Esophagus muscularis mucosa (tissue), 4 donors: ENCODE data around the gene MAN1C1. TPM values are rescaled to one million over a fixed set of nuclear protein-coding genes. Genes with fewer than 3 reads are reported as not detected.

Experiments
- DNase-seq: peaks from one replicate; pipeline ENCODE4 v3.0.0-alpha.2; 2017; ENCODE audit errors: extremely low spot score
- H3K27ac ChIP-seq, 4 donors: fragments of 200-600 bp; sonication (generic); replicated peaks in 1 of 4; 1 replicate in 3 of 4; 2 replicates in 1 of 4; pipeline ENCODE4 v1.5.1; 2016 to 2019; ENCODE audit warnings: mild to moderate bottlenecking in 1 of 4
- H3K27me3 ChIP-seq, 4 donors: fragments of 200-600 bp; sonication (generic); one replicate each; pipeline versions ENCODE4 v1.5.1 to v1.6.0; 2016 to 2019
- H3K36me3 ChIP-seq, 4 donors: fragments of 200-600 bp; sonication (generic); one replicate each; pipeline ENCODE4 v1.5.1; 2016 to 2019
- H3K4me1 ChIP-seq, 4 donors: fragments of 200-600 bp; sonication (generic); one replicate each; pipeline ENCODE4 v1.5.1; 2016 to 2019
- H3K4me3 ChIP-seq, 4 donors: fragments of 200-600 bp; sonication (generic); 1 replicate in 2 of 4; 2 replicates in 2 of 4; pipeline ENCODE4 v1.5.1; 2016 to 2019; ENCODE audit warnings: mild to moderate bottlenecking in 4 of 4, moderate library complexity in 1 of 4
- H3K9me3 ChIP-seq, 4 donors: fragments of 200-600 bp; sonication (generic); 1 replicate in 3 of 4; 2 replicates in 1 of 4; pipeline ENCODE4 v1.5.1; 2016 to 2019
- EP300 ChIP-seq: sonication (generic); formaldehyde crosslinking; IDR thresholded peaks from one replicate; pipeline ENCODE4 v1.6.1; 2017; ENCODE audit warnings: antibody characterized with exemption
- POLR2A ChIP-seq: fragments of 450-650 bp; IDR thresholded peaks from one replicate; pipeline ENCODE4 v1.6.1; 2017; ENCODE audit warnings: antibody characterized with exemption, moderate library complexity, mild to moderate bottlenecking, low read depth
- POLR2AphosphoS5 ChIP-seq, 2 donors: sonication (generic); formaldehyde crosslinking; IDR thresholded peaks; one replicate each; pipeline ENCODE4 v1.6.1; 2017; ENCODE audit warnings: antibody characterized with exemption in 2 of 2
- WGBS: methylation state at CpG from one replicate; pipeline ENCODE4 v1.1.5; 2018; 5-methylcytosine and 5-hydroxymethylcytosine counted together
- intact Hi-C: fragments of 100-400 bp; cut with DNase I; formaldehyde crosslinking; loops from one replicate; pipeline ENCODE4 v1.15.1; 2023
- total RNA-seq, 4 donors: library from RNA; depleted of rRNA; stranded (reverse); fragments of >200 nt; gene quantifications; one replicate each; pipeline versions ENCODE4 v1.1.0 to v1.2.1, GENCODE V29; 2016
- TF ChIP-seq, protein P1 (sequence below), 3 experiments: fragments of 200-600 bp in 2 of 3; fragments of 450-650 bp in 1 of 3; sonication (generic) in 2 of 3; IDR thresholded peaks; one replicate each; pipeline ENCODE4 v1.5.1; 2017 to 2019; ENCODE audit warnings: antibody characterized with exemption in 3 of 3, mild to moderate bottlenecking in 2 of 3, moderate library complexity in 1 of 3

The MAN1C1 gene
- total RNA-seq, 4 donors from 2014 or later: 20.2 to 22.8 (median 20.7) TPM

DNA sequence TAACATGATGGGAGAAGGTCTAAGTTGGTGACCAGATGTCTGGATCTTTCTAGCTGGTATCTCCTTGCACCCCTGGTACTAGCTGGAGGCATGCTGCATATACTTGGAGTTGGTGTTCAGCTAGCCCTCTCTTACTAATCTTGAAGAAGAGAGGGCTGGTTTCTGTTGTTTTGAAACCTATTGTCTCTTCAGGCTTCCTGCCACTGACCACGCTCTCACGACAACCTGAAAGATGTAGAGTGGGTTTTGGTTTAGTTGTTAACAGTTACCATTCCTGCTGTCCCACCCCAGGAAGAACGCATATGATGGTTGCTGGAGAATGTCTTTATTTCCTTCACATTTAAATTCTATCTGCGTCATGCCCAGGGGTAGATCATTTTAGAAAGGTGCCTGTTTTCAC is 3.6 kb downstream of the MAN1C1 start:
- intact Hi-C loops: no loop called here
- 75% methylated on average over 4 of the region's 4 CpGs for WGBS

DNA sequence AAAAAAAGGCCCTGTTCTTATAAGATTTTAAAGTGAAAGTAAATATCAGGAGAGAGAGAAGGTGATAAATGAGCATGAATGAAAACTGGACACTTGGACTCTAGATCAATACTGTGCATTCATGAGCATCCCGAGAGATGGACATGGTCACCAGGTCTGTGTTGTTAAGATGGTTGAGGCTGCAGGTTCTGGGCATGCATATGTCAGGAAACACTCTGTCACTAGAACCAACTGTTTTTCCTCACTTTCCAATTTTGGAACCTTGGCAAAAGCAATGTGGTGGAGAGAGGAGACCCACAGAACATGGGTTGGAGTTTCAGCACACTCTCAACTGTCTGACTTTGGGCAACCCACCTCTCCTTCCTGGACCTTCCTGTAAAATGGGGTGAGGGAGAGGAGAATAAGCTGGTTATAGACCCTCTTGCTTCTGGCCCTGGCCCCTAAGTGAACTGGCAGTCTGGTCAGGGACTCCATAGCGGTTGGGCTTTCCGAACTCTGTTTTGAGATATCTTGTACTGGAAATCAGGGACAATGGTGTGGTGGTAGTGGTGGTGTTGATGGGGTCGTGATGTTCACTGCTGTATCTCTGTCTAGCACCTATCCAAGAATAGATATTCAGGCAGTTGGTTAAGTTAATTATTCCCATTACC is 4.2 kb downstream of the MAN1C1 start:
- Histone ChIP-seq H3K4me1 (peaks cover 37 to 71% (median 65%) of the 10 kb centered on the region in 4 donors), H3K27ac (peak overlapping the region in 2 of 4 donors; percentile 2 to 88), H3K36me3 (no peaks in the 10 kb centered on the region), H3K9me3 (no peaks in the 10 kb centered on the region), H3K27me3 (no peaks in the 10 kb centered on the region), H3K4me3 (no peak overlapping the region)
- WGBS: 96% methylated on average over 2 of the region's 4 CpGs
- intact Hi-C loops: no loop called here
- no peak for DNase-seq
- TF ChIP-seq POLR2A: no peak
- no peak for TF ChIP-seq EP300
- TF ChIP-seq POLR2AphosphoS5 (IDR thresholded peaks at IDR 0.05): no peak
- TF ChIP-seq, protein P1, sequence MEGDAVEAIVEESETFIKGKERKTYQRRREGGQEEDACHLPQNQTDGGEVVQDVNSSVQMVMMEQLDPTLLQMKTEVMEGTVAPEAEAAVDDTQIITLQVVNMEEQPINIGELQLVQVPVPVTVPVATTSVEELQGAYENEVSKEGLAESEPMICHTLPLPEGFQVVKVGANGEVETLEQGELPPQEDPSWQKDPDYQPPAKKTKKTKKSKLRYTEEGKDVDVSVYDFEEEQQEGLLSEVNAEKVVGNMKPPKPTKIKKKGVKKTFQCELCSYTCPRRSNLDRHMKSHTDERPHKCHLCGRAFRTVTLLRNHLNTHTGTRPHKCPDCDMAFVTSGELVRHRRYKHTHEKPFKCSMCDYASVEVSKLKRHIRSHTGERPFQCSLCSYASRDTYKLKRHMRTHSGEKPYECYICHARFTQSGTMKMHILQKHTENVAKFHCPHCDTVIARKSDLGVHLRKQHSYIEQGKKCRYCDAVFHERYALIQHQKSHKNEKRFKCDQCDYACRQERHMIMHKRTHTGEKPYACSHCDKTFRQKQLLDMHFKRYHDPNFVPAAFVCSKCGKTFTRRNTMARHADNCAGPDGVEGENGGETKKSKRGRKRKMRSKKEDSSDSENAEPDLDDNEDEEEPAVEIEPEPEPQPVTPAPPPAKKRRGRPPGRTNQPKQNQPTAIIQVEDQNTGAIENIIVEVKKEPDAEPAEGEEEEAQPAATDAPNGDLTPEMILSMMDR (IDR thresholded peaks at IDR 0.05): no peak

More for the DNA sequence above, 3.6 kb downstream of the MAN1C1 start:
- H3K27ac ChIP-seq: peak overlapping the region in 2 of 4 donors; percentile 2 to 88
- DNase-seq: no peak
- no peaks in the 10 kb centered on the region for H3K36me3 ChIP-seq
- H3K9me3 ChIP-seq: no peaks in the 10 kb centered on the region
- H3K27me3 ChIP-seq: no peaks in the 10 kb centered on the region
- no peak for TF ChIP-seq POLR2AphosphoS5 (IDR thresholded peaks at IDR 0.05)
- TF ChIP-seq, protein P1 (IDR thresholded peaks at IDR 0.05): no peak
- no peak for TF ChIP-seq POLR2A
- no peak for TF ChIP-seq EP300
- peaks cover 40 to 77% (median 71%) of the 10 kb centered on the region in 4 donors for H3K4me1 ChIP-seq
- peak overlapping the region in 1 of 4 donors; percentile 98 for H3K4me3 ChIP-seq

DNA sequence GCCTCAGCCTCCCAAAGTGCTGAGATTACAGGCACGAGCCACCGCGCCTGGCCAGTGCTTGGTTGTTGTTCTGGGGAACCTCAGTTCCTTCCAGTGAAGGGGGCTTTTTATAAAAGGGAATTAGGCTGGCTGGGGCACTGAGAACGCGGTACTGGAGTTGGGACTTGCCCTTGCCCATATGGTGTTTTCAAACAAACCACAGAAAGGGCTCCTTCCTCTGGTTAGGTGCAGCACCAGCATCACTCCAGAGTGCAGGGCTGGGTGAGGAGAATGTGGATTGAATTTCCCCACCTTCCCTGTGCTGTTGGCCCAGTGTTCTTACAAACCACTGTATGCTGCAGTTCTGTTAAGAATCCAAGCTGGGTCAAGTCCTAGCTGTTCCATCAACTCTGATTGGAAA is 5.3 kb downstream of the MAN1C1 start:
- H3K36me3 ChIP-seq: no peaks in the 10 kb centered on the region
- H3K4me1 ChIP-seq: peaks cover 34 to 67% (median 61%) of the 10 kb centered on the region in 4 donors
- peak overlapping the region in 2 of 4 donors; percentile 8 to 88 for H3K27ac ChIP-seq
- H3K9me3 ChIP-seq: no peaks in the 10 kb centered on the region
- peak; percentile 80 for DNase-seq
- WGBS: no CpG with 5 or more reads among the region's 5 CpGs
- no peaks in the 10 kb centered on the region for H3K27me3 ChIP-seq
- intact Hi-C loops: no loop called here
- no peak for TF ChIP-seq POLR2AphosphoS5 (IDR thresholded peaks at IDR 0.05)
- TF ChIP-seq, protein P1 (IDR thresholded peaks at IDR 0.05): no peak
- H3K4me3 ChIP-seq: no peak overlapping the region

- intact Hi-C loops: no loop called here
- Histone ChIP-seq H3K9me3 (no peaks in the 10 kb centered on the region), H3K4me3 (no peak overlapping the region), H3K36me3 (no peaks in the 10 kb centered on the region), H3K27me3 (no peaks in the 10 kb centered on the region), H3K27ac (peak overlapping the region in 3 of 4 donors; percentile 8 to 15 (median 10)), H3K4me1 (peaks cover 34 to 66% (median 60%) of the 10 kb centered on the region in 4 donors)
- peak; percentile 91 for DNase-seq
- TF ChIP-seq EP300: no peak
- no peak for TF ChIP-seq POLR2AphosphoS5 (IDR thresholded peaks at IDR 0.05)
- no peak for TF ChIP-seq POLR2A
- TF ChIP-seq, protein P1 (IDR thresholded peaks at IDR 0.05): no peak
- WGBS: 81% methylated on average over 6 of the region's 6 CpGs
These were observed 5.9 kb downstream of the MAN1C1 start for GRCh38 chr1:25622531-25622930.

GRCh38 chr1:25623007-25623406 is 6.4 kb downstream of the MAN1C1 start:
- Histone ChIP-seq H3K4me1 (peaks cover 30 to 61% (median 57%) of the 10 kb centered on the region in 4 donors), H3K36me3 (no peaks in the 10 kb centered on the region), H3K27me3 (no peaks in the 10 kb centered on the region), H3K27ac (peak overlapping the region in 2 of 4 donors; percentile 8 to 10), H3K4me3 (no peak overlapping the region), H3K9me3 (no peaks in the 10 kb centered on the region)
- DNase-seq: no peak
- intact Hi-C loops: no loop called here
- TF ChIP-seq, protein P1 (IDR thresholded peaks at IDR 0.05): no peak
- TF ChIP-seq POLR2A: no peak
- no peak for TF ChIP-seq EP300
- no peak for TF ChIP-seq POLR2AphosphoS5 (IDR thresholded peaks at IDR 0.05)
- WGBS: 82% methylated on average over 4 of the region's 4 CpGs
